Mammary epithelial cell (primary cell): ENCODE results near the gene BCAS3.
"Not testable (repeated sequence)": the region's sequence is repeated elsewhere in the genome, so short reads cannot be mapped to it uniquely, and the experiment has no call there.

Experiments used
- CTCF ChIP-seq, 2 donors: IDR thresholded peaks in 1 of 2; conservative IDR thresholded peaks in 1 of 2; 2 replicates each; pipeline ENCODE4 v1.5.1; 2011 to 2012; ENCODE audit warnings: inconsistent platforms in 2 of 2, low read length in 2 of 2, mild to moderate bottlenecking in 2 of 2, control low read depth in 1 of 2, low read depth in 1 of 2; ENCODE audit not compliant: insufficient read depth in 1 of 2; ENCODE audit errors: extremely low read depth in 1 of 2
- EZH2 ChIP-seq: IDR thresholded peaks from 2 replicates; pipeline ENCODE4 v1.6.1; 2012; ENCODE audit warnings: low read length, inconsistent platforms, borderline replicate concordance

- TF ChIP-seq CTCF (conservative IDR thresholded peaks at IDR 0.05 in 1 of 2, IDR thresholded peaks at IDR 0.05 in 1 of 2; ENCODE audit: extremely low read depth in 1 of 2, insufficient read depth in 1 of 2, low read depth in 1 of 2, low read length in 2 of 2); EZH2: not testable (repeated sequence)
Observed at GRCh38 chr17:60761301-60761700, 83.7 kb downstream of the BCAS3 start.
